Smooth muscle cell (in vitro differentiated cells): Measurements from ENCODE around the gene SEPTIN2. TPM values are rescaled to one million over a fixed set of nuclear protein-coding genes. Genes with fewer than 3 reads are reported as not detected.

Experiments
- DNase-seq: peaks from one replicate; lab custom pipeline; 2025; ENCODE audit not compliant: unreplicated experiment; lab: John Stamatoyannopoulos, UW
- H2AFZ ChIP-seq: fragments of 200-600 bp; sonication (generic); 2 replicates; pipeline ENCODE4 v1.6.0; 2016; ENCODE audit warnings: antibody characterized with exemption, low read depth, mild to moderate bottlenecking
- H3F3A ChIP-seq: fragments of 200-600 bp; sonication (generic); 2 replicates; pipeline ENCODE4 v1.6.0; 2017; ENCODE audit warnings: antibody characterized with exemption, low read depth
- H3K27ac ChIP-seq: fragments of 200-600 bp; sonication (generic); 2 replicates; pipeline ENCODE4 v1.5.1; 2016; ENCODE audit warnings: low read depth, mild to moderate bottlenecking
- H3K27me3 ChIP-seq: fragments of 200-600 bp; sonication (generic); 2 replicates; pipeline ENCODE4 v1.6.1; 2016; ENCODE audit warnings: low read depth, mild to moderate bottlenecking
- H3K36me3 ChIP-seq: fragments of 200-600 bp; sonication (generic); 2 replicates; pipeline ENCODE4 v1.5.1; 2016; ENCODE audit warnings: low read depth
- H3K4me1 ChIP-seq: fragments of 200-600 bp; sonication (generic); 2 replicates; pipeline ENCODE4 v1.5.1; 2016; ENCODE audit warnings: low read depth
- H3K4me2 ChIP-seq: fragments of 200-600 bp; sonication (generic); 2 replicates; pipeline ENCODE4 v1.6.0; 2016; ENCODE audit warnings: mild to moderate bottlenecking
- H3K4me3 ChIP-seq: fragments of 200-600 bp; sonication (generic); 2 replicates; pipeline ENCODE4 v1.5.1; 2016; ENCODE audit warnings: mild to moderate bottlenecking
- H3K79me2 ChIP-seq: fragments of 200-600 bp; sonication (generic); 2 replicates; pipeline ENCODE4 v1.6.0; 2016; ENCODE audit warnings: low read depth, mild to moderate bottlenecking
- H3K9ac ChIP-seq: fragments of 200-600 bp; sonication (generic); 2 replicates; pipeline ENCODE4 v1.6.0; 2016; ENCODE audit warnings: low read depth
- H3K9me3 ChIP-seq: fragments of 200-600 bp; sonication (generic); replicated peaks from 2 replicates; pipeline ENCODE4 v1.5.1; 2016; ENCODE audit warnings: low read depth
- H4K20me1 ChIP-seq: fragments of 200-600 bp; sonication (generic); 2 replicates; pipeline ENCODE4 v1.6.0; 2016; ENCODE audit warnings: low read depth
- WGBS: methylation state at CpG from one replicate; pipeline ENCODE4 v1.1.7; 2016; ENCODE audit warnings: low lambda C conversion rate; 5-methylcytosine and 5-hydroxymethylcytosine counted together
- polyA plus RNA-seq: library from polyadenylated mRNA; unstranded; fragments of >200 nt; fragmentation: Nextera tagmentation; extraction: Ambion mirVana; gene quantifications from 2 replicates; pipeline ENCODE4 v1.2.1, GENCODE V29; 2016
- total RNA-seq: library from RNA; depleted of rRNA; stranded (reverse); fragments of >200 nt; gene quantifications from 2 replicates; pipeline ENCODE4 v1.2.3, GENCODE V29; 2014
- TF ChIP-seq, protein P1 (sequence below): fragments of 200-600 bp; sonication (generic); IDR thresholded peaks from 2 replicates; pipeline ENCODE4 v1.5.1; 2017; ENCODE audit warnings: borderline replicate concordance, mild to moderate bottlenecking, antibody characterized with exemption; ENCODE audit not compliant: insufficient read depth, poor library complexity, severe bottlenecking

The SEPTIN2 gene
- total and polyA plus RNA-seq, 2 experiments from 2014 or later, result 344 to 443 TPM

- no peaks in the 10 kb centered on the region for H3K36me3 ChIP-seq
- H3K9me3 ChIP-seq, result no peaks in the 10 kb centered on the region
- H3K79me2 ChIP-seq, result peaks cover 90% of the 10 kb centered on the region
- H3F3A ChIP-seq, result no peaks in the 10 kb centered on the region
- H2AFZ ChIP-seq, result no peak overlapping the region
- no peak for DNase-seq
- H3K4me3 ChIP-seq, result no peak overlapping the region
- no peaks in the 10 kb centered on the region for H3K27me3 ChIP-seq
- 98% methylated on average over 7 of the region's 7 CpGs for WGBS
- H3K9ac ChIP-seq, result no peak overlapping the region
- TF ChIP-seq, protein P1, sequence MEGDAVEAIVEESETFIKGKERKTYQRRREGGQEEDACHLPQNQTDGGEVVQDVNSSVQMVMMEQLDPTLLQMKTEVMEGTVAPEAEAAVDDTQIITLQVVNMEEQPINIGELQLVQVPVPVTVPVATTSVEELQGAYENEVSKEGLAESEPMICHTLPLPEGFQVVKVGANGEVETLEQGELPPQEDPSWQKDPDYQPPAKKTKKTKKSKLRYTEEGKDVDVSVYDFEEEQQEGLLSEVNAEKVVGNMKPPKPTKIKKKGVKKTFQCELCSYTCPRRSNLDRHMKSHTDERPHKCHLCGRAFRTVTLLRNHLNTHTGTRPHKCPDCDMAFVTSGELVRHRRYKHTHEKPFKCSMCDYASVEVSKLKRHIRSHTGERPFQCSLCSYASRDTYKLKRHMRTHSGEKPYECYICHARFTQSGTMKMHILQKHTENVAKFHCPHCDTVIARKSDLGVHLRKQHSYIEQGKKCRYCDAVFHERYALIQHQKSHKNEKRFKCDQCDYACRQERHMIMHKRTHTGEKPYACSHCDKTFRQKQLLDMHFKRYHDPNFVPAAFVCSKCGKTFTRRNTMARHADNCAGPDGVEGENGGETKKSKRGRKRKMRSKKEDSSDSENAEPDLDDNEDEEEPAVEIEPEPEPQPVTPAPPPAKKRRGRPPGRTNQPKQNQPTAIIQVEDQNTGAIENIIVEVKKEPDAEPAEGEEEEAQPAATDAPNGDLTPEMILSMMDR, result no peak
- peaks cover 19% of the 10 kb centered on the region for H3K4me1 ChIP-seq
- H4K20me1 ChIP-seq, result peaks cover 90% of the 10 kb centered on the region
- no peak overlapping the region for H3K4me2 ChIP-seq
- H3K27ac ChIP-seq, result no peak overlapping the region
Measured at GRCh38 chr2:241363426-241363825, 47.7 kb downstream of the SEPTIN2 start.

DNA sequence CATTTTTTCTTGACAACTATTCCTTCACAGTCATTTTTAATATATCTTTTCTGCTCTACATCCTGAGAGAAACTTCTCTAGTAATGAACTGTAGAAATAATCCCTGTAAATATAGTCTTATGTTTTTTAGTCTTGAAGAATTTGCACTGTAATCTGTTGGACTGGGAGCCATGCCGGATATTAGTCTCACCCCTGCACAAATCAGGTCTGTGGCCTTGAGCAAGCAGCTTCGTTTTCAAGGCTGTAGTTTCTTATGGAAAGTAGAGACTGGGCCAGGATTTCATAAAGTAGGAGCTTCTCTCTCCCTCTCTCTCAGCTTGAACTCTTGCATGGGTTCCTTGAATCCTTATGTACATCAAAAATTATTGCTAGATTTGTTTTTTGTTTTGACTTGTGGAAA is 49.1 kb downstream of the SEPTIN2 start:
- H3F3A ChIP-seq, result no peaks in the 10 kb centered on the region
- no peak overlapping the region for H3K4me2 ChIP-seq
- H3K27ac ChIP-seq, result no peak overlapping the region
- no peak overlapping the region for H3K4me3 ChIP-seq
- H4K20me1 ChIP-seq, result peaks cover 89% of the 10 kb centered on the region
- no peak for DNase-seq
- no peak overlapping the region for H2AFZ ChIP-seq
- peaks cover 19% of the 10 kb centered on the region for H3K4me1 ChIP-seq
- TF ChIP-seq, protein P1, result no peak
- H3K9ac ChIP-seq, result no peak overlapping the region
- 86% methylated on average over 2 of the region's 2 CpGs for WGBS
- no peaks in the 10 kb centered on the region for H3K9me3 ChIP-seq
- H3K27me3 ChIP-seq, result no peaks in the 10 kb centered on the region
- no peaks in the 10 kb centered on the region for H3K36me3 ChIP-seq
- H3K79me2 ChIP-seq, result peaks cover 90% of the 10 kb centered on the region

GRCh38 chr2:241366678-241367077 is 51.0 kb downstream of the SEPTIN2 start:
- no peaks in the 10 kb centered on the region for H3K27me3 ChIP-seq
- H2AFZ ChIP-seq, result no peak overlapping the region
- H3K4me1 ChIP-seq, result peaks cover 19% of the 10 kb centered on the region
- no peaks in the 10 kb centered on the region for H3K9me3 ChIP-seq
- DNase-seq, result no peak
- TF ChIP-seq, protein P1, result no peak
- no peak overlapping the region for H3K9ac ChIP-seq
- peaks cover 87% of the 10 kb centered on the region for H4K20me1 ChIP-seq
- H3K4me2 ChIP-seq, result no peak overlapping the region
- no peak overlapping the region for H3K4me3 ChIP-seq
- no peaks in the 10 kb centered on the region for H3F3A ChIP-seq
- H3K79me2 ChIP-seq, result peaks cover 89% of the 10 kb centered on the region
- H3K36me3 ChIP-seq, result no peaks in the 10 kb centered on the region
- 88% methylated on average over 2 of the region's 2 CpGs for WGBS
- H3K27ac ChIP-seq, result no peak overlapping the region

DNA sequence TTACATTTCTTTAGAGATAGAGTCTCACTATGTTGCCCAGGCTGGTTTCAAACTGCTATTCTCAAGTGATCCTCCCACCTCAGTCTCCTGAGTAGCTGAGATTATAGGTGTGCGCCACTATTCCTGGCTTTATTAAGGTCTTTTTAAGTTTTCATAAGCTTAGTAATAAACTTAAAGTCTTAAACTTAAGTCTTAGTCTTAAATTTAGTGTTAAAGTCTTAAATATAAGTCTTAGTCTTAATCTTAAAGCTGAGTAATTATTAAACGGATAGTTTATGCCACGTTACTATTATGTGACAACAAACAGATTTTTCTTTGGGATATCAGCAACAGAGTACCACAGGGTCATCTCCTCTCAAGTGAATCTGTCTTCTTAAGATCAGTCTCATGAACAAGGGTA is 52.9 kb downstream of the SEPTIN2 start:
- Histone ChIP-seq H3F3A (no peaks in the 10 kb centered on the region), H3K9me3 (no peaks in the 10 kb centered on the region), H3K4me3 (no peak overlapping the region), H2AFZ (no peak overlapping the region), H3K9ac (no peak overlapping the region), H3K4me2 (no peak overlapping the region), H3K79me2 (peaks cover 78% of the 10 kb centered on the region), H4K20me1 (peaks cover 87% of the 10 kb centered on the region), H3K27ac (no peak overlapping the region), H3K27me3 (no peaks in the 10 kb centered on the region), H3K4me1 (peaks cover 11% of the 10 kb centered on the region), H3K36me3 (no peaks in the 10 kb centered on the region)
- no peak for DNase-seq
- TF ChIP-seq, protein P1, result no peak
- 91% methylated on average over 3 of the region's 3 CpGs for WGBS
